SIG-M5 treated with dmso at 0.1 percent for 504 hours (cell line): ENCODE data around the gene GALNS.

Source experiments
- DNase-seq: peaks from one replicate; lab custom pipeline; 2025; ENCODE audit not compliant: unreplicated experiment; lab: John Stamatoyannopoulos, UW

GALNS gene

DNA sequence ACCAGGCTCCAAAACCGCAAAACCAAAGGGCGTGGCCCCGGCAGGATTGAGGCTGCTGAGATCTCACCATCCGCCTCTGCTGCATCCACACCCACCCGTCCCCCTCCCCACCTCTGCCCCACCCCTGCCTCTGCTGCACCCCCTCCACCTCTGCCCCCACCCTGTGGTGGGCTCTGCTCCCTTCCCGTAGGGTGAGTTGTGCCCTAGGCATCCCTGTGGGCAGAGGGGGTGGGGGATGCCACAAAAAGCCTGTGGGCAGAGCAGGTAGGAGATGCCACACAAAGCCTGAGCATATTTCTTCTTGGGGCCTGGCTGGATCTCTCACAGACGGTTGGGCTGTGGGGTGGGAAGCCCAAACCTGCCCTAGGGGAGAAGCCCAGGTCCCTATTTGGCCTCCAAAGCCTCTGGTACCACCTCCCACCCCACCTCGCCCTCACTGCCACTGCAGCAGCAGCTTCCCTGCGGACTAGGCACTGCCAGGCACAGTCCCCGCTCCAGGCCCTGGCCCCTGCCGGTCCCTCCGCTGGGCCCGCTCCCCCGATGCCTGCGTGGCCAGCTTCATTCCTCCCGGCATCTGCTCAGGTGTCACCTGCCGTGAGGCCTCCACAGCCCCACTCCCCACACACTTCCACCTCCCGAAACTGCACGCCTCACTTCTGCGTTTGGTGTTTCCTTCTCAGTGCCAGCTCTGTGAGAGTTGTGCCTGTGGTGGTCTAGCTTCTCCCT lies 21.0 kb upstream of the GALNS start:
- DNase-seq: no peak

DNA sequence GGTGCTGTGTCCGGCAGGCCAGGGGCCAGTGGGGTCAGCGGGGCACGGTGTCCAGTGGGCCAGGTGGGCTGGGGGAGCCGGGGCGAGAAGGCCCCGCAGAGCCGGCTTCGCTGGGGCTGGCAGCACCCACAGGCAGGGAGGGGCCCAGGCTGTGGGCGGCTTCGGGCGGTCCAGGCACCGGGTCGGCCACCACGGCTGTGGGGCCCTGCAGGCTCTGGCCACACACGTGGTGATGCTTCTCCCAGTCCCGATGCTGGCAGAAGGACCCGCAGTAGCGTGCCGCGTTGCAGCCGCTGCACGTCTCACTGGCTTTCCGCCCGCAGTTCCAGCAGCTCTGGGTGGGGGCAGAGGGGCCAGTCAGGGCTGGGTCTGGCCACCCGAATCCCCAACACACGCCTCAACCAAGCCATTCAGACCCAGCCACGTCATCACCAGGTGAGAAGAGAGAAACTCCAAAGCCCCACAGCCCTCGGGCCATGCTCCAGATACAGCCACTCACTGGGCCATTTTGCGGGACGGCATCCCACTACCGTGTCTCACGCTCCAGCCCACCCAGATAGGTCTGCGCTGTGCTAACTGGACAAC lies 20.3 kb upstream of the GALNS start:
- DNase-seq: no peak

DNA sequence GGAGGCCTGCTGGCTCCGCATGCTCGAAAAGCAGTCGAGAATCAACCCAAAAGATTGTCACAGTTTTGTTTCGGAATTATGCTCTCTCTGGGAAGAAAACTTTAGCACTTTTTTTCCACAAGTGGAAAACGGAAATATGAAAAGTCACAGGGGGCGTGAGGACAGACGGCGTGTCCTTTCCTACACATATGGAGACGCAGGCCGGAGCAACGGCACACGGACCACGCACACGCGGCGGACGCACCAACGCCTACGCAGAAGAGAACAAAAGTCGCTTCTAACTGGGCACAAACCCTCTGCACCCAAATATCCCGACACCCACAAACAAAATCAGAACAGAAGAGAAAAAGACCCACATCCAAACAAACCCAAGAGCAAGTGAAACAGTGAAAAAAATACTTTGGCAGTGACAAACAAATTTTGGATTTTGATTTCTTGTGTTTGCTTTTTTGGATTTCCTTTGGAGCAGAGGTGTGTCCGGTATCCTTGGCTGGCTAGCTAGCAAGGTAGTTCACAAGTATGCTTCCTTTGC lies 19.0 kb upstream of the GALNS start:
- no peak for DNase-seq

DNA sequence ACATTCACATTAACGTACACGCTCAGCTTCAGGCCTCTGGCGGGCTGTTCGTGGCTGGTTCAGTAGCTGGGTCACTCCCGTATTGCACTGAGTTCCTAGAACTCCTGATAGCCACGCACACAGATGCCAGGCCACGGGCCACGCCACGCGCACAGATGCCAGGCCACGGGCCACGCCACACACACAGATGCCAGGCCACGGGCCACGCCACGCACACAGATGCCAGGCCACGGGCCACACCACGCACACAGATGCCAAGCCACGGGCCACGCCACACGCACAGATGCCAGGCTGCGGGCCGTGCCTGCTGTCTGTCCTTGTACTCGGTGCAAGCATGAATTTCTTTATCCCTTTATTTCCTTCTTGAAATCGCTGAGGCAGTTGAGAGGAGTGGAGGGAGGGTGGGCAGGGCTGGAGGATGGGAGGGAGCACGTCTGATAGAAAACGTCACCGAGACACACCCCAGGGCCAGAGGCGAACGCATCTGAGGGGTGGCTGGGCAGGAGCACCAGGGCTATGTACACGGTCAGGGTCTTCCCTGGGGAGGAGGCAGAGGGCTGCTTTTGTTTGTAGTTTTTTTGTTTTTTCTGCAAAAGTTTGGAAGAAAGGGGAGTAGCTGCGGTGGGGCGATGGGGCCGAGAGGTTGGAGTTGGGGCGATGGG lies 18.3 kb upstream of the GALNS start:
- DNase-seq: no peak

DNA sequence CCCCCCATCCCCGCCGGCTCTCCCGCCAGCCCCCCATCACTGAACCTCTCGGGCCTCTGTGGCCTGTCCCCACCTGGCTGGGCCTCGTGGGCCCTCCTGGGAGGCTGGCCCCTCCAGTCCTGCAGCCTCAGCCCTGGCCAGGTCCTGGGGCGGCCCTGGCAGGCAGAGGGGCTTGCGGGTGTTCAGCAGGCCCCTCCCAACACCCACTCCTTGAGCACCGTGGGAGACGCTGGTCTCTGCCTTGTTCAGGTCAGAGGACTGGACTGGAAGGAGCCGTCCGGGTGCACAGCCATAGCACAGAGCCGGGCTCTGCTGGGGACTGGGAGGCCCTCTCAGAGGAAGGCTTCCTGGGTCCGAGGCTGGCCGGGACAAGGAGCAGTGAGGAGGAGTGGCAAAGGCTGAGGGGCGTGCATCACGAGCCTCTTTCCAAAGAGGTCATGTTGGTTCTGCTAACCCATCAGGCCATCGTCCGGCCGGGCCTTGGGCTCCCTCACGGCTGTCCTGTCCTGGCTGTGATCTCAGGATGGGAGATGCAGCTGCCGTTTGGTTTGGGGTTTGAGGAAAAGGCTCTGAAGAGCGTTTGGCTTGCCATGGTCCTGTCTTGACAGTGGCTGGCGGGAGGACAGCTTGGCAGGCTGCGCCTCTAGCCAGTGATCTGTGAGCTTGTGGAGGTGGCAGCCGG lies 16.0 kb upstream of the GALNS start:
- no peak for DNase-seq

DNA sequence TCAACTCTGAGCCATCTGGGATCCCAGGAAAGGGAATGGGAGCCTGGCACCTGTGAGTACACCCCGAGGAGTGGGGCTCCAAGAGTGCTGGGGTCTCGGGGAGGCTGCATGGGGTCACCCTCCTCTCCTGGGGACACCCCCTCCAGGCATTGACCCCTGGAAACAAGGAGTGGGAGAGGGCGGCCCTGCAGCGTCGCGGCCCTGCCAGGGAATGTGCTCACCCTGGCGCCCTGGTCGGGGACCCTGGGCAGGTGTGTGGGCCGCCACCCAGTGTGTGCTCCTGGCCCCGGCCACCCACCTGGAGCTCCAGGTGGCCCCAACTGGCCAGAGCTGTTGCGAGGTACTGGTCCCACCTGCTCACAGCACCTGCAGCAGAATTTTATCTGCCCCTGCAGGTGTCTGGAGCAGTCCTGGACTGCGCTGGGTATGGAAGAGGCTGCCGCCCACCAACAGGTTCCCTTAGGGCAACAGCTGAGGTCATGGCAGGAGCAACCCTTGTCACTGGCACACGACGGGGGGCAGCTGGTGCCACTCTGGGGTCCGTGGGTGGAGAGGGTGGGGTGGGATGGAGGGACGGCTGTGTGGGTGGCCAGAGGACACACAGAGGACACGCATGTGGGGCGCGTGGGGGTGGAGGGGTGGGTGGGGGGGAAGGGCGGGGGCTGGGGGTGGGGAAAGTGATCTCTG lies 15.1 kb upstream of the GALNS start:
- DNase-seq: no peak

DNA sequence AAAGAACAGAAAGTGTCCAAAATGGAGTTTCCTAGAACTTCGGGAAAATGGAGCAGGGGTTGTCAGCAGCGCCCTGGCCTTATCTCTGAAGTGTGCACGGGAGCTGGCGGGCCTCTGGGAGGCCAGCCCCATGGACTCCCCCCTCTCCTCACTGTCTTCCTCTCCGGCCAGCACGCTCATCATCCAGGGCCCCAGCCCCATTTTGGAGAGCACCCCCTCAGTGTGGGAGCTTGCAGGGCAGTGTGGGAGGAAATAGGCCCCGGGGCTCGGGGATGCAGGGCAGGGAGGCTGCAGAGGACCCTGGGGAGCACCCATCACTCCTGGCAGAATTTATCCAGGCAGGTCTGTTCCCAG lies 14.6 kb upstream of the GALNS start:
- no peak for DNase-seq

DNA sequence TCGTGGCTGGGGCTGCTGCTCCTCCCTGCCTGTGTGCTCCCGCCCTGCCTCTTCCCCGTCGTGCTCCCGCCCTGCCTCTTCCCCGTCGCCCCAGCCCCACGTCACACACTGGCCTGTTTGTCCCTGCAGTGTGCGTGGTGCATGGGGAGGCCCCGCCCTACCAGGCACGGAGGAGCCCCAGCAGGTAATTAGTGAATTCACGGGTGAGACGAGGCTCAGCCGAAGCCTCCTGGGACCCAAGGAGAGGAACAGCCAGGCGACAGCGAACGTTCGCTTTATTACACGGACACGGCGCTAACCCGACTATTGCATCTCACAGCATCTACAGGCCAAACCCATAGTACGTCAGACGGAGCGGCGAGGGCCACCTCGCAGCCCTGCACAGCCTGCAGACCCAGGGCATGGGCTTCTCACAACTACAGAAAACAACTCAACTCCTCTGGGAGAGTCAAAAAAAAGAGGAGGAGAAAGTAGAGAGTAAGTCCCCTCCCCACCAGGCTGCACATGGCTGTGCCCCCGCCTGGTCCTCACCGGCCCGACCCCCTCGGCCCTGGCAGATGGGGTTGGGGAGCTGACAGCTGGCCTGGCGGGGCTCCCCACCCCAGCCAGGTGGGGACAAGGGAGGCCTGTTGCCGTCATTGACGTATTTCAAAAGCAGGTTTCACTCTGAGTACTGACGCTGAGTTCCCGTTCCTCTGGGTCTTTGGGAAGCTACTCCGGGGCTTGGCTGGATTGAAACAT lies 14.0 kb upstream of the GALNS start:
- no peak for DNase-seq

DNA sequence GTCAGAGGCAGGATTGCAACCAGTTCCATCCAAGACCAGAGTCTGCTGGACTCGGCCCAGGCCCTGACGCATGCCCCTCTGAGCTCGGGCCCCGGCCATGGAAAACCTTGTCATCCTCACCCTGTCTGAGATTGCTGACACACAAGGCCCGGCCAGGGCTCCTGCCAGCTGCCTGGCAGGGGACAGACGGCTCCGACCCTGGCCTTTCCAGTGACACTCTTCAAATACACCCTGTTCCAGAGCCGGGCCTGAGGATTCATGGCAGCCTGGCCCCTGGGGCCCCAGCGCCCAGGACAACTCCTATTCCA lies 12.9 kb upstream of the GALNS start:
- no peak for DNase-seq

DNA sequence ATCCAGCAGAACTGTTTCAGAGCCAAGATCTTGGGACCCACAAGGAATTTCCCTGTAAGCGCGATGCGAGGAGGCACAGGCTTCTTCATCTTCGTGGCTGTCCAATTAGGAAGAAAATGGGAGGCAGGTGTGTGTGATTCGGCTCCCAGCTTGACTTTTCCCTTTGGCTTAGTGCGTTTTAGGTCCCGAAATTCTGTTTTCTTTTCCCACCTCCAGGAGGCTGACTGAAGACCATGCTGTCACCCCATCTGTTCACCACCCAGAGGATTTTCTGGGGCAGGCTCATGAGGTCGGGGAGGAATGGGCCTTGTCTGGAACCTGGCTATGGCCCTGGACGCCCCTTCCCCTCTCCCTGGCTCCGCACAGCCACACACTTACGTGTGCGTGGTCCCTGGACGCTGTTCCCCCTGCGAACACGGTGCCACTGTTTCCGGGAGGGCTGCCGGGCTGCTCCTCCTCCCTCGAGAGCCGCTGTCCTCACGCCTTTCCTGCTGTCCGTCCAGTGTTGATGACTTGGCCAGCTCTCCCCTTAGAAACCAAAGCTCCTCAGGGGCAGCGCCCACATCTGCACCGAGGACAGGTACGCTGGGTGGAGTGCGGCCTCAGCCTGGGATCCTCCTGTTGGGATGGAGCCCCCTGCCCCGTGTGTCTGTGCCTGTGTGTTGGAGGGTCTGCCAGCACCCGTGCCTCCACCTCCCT lies 12.4 kb upstream of the GALNS start:
- DNase-seq: no peak

DNA sequence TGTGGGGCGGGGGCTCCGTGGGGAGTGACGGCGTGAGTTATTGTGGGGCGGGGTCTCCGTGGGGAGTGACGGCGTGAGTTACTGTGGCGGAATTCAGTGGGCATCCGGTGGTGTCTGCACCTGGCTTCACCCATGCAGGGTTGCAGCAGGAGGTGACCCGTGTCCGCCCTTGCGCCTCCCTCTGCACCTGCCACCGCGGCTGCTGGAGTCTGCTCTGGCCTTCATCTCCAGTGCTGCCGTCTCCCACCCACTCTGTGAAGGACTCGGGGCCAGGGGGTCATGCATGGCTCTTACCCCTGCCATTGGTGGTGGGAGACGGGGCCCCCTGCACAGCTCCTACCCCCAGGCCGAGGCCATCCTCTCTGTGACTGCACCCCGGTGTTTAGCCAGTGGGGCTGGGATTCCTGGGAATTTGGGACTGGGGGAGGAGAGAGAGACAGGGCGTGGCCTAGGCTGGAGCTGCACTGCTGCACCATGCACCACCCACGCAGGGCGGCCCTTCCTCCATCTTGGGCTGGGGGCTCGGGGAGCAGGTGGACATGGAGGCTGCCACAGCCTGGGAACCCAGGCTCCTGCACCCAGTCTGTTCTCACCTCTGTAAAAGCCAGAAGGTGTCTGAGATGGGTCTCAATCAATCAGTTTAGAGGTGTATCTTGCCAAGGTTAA lies 11.0 kb upstream of the GALNS start:
- DNase-seq: no peak

DNA sequence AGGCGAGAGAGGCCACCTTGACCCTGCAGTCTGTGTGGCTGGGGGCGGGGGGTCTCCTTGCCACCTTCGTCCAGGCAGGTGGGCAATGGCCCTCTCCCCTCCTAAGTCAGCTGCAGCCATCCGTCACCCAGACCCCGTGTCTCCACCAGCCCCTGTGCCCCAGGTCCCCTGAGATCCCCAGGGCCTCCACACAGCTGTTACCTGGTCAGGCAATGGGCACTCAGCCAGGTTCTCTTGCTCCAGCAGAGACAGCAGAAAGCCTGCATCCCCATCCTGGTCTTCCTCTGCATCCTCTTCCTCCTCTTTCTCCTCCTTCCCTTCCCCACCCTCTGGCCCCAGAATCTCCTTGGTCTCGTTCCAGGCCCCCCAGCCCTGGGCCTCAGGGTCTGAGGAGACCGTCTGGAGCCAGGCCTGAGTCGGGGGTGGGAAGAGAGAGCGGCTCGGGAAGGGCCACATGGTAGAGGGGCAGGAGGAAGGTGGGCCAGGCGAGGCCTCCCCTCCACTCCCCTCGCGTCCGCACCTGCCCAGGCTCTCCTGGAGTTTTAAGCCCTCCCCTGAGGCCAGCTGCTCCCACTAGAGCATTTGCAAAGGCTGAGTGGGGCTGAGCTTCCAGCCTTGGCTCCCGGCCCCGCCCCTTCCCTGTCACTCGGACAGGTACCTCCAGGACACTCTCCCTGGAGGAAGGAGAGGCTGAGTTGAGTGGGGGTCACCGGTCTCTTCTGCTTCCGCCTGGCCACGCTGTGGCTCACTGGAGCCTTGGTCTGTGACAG lies 9.6 kb upstream of the GALNS start, which contains the start of gene PABPN1L:
PABPN1L (minus strand) TSS at position 510 of the 770 bp plus-strand sequence; CDS start at position 456, 54 bp downstream.
- no peak for DNase-seq

DNA sequence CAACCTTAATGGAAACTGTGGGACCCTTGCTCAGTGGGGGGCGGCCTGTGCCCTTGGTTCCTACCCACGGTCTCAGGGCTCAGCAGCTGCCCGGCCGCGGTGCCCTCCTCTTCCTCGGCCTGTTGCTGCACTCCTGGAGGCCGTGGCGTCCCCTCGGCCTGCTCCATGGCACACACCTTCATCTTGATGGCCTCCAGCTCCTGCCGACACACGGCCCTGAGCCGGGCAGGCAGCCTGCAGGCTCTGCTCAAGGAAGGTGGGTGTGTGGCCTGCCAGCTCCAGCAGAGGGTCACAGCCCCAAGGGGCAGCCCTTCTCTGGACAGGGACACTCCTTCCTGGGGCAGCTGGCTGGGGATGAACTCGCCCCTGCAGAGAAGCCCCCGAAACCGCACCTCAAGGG lies 9.0 kb upstream of the GALNS start:
- DNase-seq: no peak

DNA sequence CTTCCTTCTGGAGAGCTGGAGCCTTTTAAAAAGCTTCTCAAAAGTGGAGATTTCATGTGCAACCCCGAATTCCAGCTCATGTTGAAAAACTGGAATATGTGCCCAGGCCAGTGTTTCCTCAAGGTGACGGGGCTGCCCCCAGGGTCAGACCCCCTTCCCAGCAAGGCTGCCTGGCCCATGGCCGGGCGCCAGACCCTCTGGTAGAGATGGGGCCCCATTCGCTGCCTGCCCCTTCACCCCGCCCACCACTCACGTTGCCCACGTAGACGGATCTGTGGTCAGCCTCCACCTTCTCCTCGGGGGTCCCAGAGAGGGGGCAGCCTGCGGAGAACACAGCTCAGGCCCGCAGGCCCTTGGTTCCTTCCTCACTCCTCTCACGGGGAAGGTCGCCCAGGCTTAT lies 8.6 kb upstream of the GALNS start:
- no peak for DNase-seq

DNA sequence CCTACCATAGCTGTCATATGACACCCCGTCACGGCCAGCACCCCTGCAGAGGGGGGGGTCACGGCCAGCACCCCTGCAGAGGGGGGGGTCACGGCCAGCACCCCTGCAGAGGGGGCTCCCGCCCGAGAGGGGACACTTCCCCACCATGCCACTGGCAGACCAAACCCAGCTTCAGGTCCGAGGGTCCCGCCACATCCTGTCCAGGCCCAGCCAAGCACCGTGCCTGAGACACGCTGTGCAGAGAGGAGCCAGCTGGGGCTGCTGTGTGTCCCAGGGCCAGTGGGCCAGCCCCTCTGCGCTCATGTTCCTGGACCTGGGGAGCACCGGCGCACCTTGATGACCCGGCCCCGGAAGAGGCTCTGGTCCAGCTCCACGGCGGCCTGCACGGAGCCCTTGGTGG lies 7.8 kb upstream of the GALNS start:
- no peak for DNase-seq

DNA sequence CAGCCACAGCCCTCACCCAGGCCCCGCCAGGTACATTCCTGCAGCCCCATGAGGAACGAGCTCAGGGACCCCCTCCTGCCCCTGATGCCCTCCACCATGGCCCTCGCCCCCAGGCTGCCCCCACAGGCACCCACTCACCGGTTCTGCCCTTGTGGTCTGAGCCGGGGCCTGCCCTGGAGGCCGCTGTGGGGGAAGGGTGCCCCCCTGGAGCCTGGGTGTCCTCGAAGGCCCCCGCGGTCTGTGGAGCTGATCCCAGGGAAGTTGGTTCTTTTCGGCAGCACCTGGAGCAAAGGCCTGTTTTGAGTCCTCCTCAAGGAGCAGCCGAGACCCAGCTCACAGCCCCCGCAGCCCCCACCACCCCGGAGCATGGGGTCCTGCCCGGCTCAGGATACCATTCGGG lies 7.4 kb upstream of the GALNS start:
- DNase-seq: no peak

DNA sequence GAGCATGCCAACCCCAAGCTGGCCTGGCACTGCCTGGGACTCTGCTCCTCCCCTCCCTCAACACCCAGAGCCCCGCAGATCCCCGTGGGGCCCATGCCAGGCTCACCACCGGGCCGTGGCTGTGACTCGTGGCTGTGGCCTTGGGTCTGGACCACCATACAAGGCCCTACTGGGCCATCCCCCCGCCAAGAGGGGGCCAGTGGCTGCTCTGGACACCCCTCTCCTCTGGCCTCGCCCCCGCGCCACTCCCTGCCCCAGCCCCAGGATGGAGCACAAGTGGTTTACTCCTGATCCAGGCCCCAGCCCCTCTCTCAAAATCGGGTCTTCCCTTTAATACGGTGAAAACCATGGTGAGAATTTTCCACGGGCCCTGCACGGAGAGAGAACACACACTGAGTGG lies 6.7 kb upstream of the GALNS start:
- DNase-seq: no peak

DNA sequence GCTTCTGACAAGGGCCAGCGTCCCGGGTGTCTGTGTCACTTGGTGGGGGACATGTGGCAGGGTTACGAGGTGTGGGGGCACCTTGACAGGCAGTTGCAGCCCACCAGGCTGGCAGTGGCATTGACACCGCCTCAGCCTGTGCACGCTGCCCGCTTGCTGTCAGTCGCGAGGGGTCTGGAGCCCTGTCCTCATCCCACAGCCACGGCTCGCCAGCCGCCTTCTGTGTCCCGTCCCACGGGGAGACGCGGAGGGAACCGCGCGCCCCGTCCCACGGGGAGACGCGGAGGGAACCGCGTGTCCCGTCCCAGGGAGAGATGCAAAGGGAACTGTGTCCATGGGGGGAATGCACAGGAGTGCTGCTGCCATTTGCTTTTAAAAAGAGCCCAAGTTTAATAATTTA lies 6.2 kb upstream of the GALNS start:
- DNase-seq: no peak

DNA sequence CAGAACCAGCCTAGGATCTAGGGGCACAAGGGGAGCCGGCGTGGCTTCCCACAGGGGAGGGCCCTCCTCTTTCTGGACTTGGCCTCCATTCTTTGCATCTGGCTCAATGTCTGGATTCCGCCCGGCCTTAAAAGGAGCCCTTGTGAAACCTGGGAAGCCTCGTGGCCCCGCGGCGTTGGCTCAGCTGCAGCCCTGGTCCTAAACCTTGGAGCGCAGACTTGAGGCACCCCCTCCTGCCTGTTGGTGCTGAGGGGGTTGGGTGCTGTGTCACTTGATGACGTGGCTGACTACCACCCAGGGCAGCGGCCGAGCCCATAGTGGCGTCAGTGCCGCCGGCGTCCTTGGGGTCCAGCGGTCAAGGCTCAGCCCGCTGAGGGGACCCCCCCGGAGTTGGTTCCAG lies 4.6 kb upstream of the GALNS start:
- DNase-seq: no peak
